NCI-H2107 treated with DMSO at 0.1 percent for 48 hours (cell line): ENCODE results near the gene MFAP1.
A peak's percentile ranks its signal among the peaks of the same experiment; 100 is the strongest.
"Not testable (repeated sequence)": the region's sequence is repeated elsewhere in the genome, so short reads cannot be mapped to it uniquely, and the experiment has no call there.

Experiments used
- DNase-seq: peaks from one replicate; lab custom pipeline; 2025; ENCODE audit not compliant: unreplicated experiment; lab: John Stamatoyannopoulos, UW

Gene MFAP1

DNA sequence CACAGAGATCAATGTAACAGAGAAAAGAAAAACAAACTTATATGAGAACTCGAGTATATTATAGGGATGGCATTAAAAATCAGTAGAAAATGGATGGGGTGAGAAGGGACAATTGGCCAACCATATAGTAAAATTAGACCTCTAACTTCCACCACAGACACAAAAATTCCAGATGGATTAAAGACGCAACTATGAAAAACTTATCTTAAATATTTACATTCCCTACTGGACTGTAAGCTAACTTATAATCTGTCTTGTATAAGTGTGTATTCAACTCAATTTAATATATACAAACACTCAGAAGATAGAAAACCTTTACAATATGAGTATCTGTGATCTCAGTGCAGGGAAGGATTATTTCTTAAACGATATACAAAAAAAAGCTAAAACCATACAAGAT is 3.0 kb downstream of the MFAP1 start:
- no peak for DNase-seq

DNA sequence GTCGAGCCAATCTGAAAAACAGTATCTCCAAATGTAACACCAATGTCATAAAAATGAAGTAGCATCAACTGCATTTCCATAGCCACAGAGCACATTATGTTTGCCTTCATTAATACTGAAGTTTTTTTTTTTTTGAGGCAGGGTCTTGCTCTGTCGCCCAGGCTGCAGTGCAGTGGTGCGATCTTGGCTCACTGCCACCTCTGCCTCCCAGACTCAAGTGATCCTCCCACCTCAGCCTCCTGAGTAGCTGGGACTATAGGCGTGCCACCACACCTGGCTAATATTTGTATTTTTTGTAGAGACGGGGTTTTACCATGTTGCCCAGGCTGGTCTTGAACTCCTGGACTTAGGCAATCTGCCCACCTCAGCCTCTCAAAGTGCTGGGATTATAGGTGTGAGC is 9.4 kb downstream of the MFAP1 start:
- not testable (repeated sequence) for DNase-seq

DNA sequence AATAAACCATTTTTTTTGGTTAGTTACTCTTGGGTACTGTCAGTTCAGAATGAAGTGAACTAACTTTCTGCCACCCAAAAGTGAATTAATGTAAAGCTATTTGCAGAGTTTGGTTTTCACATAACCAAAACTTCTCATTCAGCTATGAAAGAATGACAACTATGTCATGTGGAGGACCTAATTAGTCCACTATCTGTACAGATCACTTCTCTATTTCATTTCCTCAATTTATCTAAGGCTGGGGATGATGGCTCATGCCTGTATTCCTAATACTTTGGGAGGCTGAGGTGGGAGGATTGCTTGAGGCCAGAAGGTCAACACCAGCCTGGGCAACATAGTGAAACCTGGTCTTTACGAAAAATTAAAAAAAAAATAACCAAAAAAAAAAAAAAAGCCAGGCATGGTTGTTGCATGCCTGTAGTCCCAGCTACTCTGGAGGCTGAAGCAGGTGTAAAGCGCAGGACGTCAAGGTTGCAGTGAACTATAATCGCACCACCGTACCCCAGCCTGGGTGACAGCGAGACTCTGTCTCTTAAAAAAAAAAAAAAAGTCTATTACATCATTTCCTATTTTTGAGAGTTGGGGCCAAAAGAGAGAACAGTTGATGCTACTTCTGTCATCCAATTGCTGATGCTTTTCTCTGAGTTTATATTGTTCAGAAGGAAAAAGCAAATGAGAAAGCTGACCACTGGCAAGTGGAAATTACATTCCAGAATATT is 15.4 kb downstream of the MFAP1 start:
- DNase-seq = no peak

DNA sequence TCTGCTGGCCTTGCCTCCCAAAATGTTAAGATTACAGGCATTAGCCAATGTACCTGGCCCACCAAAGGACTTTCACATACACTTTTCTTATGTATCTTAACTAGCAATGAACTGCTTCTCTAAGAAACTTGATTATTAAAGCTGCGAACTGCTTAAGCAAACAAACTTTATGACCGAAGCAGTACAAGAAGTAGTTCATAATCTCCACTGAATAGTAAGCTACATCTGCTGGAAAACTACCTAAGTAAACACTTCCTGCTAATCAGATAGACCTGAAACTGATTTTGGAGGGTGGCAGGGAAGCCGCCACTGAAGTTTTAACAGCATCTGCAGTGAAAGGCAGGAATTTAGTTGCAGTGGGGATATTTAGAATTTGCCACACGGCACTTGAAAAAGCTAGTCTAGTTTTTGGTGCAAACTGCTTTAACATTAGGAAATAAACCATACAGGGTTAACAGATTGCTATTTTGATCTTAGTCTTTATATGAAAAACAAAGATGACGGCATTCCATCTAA is 16.0 kb downstream of the MFAP1 start:
- DNase-seq = no peak

DNA sequence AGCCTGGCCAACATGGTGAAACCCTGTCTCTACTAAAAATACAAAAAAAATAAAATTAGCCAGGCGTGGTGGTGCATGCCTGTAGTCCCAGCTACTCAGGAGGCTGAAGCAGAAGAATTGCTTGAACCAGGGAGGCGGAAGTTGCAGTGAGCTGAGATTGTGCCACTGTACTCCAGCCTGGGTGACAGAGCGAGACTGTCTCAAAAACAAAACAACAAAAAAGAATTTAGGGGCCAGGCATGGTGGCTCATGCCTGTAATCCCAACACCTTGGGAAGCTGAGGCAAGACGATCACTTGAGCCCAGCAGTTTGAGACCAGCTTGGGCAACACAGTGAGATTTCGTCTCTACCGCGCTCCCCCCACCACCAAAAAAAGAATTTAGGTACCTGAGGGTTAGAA is 21.8 kb downstream of the MFAP1 start:
- DNase-seq = not testable (repeated sequence)

DNA sequence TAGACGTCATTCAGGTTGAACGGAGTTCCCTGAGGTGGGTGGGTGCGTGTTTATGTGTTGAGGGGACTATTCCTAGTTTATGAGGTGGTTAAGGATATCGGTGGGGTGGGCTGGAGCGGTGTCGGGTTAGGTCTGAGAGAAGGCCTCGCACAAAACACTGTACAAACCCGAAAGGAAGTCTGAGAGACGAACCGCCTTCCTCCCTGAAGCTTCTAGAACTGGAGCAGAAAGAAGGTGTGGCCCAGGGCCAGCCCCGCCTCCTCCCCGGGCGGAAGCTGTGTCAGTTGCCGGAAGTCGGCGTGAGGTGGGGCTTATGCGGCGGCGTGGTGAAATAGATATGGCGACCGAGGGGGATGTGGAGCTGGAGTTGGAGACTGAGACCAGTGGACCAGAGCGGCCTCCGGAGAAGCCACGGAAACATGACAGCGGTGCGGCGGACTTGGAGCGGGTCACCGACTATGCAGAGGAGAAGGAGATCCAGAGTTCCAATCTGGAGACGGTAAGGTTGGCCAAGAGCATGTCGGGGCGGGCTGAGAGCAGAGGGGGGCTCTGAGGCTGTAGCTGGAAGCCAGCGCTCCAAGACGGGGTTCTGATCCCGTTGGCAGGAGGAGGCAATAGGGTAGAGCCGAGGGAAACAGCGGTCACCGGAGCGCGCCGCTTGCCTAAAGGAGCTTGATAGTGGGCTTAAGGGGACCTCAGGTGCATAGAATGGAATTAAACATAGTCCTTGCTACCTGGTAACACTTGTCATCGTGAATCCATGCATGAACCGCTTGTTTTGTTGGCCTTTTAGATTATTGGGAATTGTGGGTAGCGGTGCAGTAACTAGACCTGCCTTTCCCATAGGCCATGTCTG is 24.0 kb downstream of the MFAP1 start, which contains the start of gene HYPK:
Gene HYPK, plus strand, starts transcription at position 314 of the 856 bp plus-strand sequence. Its CDS starts 24 bp downstream, at position 338.
- DNase-seq = peak; percentile 36

DNA sequence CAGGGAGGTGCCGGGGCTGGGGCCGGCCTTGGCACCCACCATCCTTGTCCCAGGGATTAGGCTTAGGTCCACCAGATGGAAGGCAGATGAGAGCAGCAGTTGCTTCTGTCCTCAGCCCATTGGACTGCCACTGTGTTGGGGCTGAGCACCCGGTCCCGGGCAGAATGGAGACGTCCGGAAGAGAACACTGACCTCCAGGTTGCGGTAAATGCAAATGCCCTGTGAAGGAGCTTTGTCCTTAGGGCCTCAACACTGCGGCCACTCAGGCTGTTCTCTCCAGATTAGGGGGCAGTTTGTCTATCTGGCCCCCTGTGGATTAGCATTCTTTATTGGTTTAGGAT is 24.6 kb downstream of the MFAP1 start, which contains the start of gene SERINC4:
Gene SERINC4, minus strand, starts transcription at position 276 of the 341 bp plus-strand sequence. Its CDS starts 234 bp downstream, at position 42.
- no peak for DNase-seq

DNA sequence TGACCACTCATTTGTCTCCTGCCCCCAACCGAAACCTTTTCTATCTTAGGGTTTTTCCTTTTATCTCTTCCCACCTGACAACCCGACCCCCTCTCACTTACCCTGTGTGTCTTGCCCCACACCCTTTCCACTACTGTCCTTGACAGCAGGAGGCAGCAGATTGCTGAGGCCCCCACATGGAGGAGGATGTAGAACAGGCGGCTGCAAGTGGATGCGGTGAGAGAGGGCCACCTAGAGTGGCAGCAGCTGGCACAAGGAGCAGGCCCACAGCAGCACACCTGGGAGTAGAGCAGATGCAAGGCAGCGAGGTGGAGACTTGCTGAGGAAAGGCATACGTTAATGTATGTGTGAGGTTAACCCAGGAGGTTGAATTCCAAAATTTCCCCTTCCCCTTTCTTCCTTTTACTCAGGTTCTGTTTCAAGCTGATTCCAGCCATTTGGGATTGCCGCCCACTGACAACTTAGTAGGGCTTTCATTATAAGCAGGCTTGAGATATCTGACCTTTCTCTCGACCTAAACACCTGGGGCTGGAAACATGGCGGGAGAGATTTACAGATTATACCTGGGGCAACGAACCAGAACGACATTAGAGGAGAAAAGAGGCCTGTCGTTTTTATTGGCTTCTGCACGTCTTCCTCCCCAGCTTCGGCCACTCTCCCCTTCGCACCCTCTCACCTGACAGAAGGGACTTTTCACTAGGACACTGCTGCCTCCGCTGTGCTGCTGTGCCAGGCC is 25.1 kb downstream of the MFAP1 start:
- DNase-seq = peak; percentile 60

DNA sequence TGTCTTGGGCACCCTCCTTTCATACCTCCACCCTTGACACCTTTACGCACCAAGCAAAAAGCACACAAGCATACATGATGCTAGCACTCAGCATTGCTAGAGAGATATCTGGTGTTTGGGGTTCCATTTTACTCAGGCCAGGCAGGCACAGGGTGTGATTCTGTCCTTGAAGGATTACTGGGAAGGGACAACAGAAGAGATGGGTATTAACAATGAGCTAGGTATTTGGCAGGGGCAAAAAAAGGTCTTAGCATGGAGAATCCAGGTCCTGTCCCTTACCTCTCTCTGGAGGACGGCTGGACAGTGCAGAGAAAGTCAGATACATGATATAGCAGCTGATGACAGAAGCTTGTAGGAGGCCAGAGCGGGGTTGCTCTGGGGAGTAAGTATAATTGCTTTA is 27.9 kb downstream of the MFAP1 start:
- no peak for DNase-seq

DNA sequence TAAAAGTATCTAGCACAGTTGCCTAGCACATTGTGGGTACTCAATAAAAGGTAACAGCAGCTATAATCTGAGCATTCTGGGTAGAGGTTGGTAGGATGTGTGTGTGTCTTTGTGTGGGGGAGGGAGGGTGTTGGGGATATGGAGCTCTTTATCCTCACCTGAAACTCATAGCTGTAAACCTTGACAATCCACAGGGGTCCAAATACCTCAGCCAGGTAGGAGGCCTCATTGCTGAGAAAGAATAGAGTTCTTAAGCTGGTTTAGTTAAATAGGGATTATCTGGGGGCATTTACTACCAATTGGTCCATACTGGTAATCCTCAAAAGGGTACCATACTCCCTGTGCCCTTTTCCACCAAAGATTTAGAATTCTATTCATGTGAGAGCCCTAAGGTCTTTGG is 28.5 kb downstream of the MFAP1 start:
- no peak for DNase-seq

DNA sequence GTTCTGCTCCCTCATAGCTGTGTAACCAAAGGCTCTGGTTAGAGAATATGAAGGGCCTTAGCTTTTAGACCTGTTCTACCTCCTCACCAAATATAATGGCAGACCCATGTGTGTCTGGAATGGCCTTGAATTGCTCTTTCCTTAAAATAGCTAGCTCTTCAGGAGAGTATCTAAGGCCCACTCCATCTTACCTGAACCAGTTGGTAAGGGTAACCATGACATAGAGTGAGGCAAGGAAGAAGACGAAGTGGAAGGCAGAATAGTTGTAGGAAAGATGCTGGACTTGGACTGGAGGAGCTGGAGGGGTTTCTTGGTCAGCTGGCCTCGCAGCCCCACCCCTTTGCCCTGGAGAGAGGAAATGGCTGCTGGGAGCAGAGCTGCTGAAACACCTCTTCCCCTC is 29.3 kb downstream of the MFAP1 start:
- DNase-seq = no peak

DNA sequence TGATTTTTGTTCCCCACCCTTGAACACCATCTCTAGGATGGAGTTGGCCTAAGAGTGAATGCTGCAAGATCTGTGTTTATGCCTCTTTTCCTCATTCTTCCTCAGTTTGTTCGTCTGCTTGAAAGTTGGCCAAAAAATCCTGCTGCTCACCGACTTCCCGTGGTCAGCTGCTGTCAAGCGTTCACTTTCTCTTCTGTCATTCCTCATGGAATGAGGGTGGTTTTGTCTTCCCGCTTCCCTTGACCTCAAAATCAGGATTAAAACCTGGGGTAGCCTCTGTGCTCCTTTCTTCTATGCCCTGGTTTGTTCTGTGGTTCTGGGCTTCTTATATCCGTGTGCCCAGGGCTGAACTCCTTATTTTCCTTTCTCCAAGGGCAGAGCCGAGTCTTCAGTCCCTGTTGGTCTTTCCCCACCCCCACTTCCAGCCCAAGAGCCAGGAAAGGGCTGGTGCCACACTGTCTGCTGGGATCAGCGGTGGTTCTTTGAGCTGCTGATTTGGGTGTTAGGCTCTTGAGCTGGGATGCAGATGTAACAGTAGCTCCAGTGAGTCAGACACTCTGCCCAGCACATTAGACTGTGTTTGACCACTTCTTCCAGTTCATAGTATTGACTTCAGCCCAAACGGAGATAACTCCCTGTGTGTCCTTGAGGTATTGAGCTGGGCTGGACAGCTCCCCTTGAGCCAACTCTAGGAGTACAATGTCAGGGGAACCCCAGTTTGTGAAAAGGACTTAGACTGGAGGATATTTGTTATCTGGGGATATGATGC is 30.0 kb downstream of the MFAP1 start:
- DNase-seq = no peak

DNA sequence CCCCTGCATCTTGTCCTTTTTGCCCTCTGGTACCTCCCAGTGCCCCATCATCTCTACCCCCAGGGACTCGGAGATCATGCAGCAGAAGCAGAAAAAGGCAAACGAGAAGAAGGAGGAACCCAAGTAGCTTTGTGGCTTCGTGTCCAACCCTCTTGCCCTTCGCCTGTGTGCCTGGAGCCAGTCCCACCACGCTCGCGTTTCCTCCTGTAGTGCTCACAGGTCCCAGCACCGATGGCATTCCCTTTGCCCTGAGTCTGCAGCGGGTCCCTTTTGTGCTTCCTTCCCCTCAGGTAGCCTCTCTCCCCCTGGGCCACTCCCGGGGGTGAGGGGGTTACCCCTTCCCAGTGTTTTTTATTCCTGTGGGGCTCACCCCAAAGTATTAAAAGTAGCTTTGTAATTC is 30.8 kb downstream of the MFAP1 start:
- no peak for DNase-seq

DNA sequence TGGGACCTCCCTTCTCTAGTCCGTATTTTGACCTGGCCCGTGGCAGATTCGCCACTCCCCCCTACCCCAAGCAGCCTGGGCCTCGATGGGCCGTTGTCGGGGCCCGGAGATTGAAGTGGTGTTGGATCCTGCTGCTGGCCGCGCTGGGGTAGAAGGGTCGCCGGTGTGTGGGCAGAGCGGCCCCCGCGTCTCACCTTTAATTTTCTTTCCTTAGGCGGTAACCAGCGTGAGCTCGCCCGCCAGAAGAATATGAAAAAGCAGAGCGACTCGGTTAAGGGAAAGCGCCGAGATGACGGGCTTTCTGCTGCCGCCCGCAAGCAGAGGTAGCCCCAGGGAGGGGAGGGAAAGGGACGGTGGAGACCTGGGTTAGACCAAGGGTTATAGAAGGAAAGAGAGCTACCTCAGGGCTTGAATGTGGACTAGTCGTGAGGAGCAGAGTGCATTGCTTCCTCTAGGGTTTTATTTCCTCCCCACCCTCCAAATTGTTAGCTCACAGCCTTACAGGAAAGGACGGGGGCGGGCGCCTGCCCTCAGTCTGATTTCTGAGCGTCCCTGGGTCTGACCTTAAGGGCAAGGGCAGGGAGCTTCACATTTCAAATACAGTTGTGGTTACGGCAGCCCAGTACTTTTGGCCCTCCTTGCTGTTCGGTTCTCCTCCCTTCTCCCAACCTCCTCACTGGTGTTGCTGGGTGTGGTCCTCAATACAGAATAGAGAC is 31.6 kb downstream of the MFAP1 start:
- no peak for DNase-seq

DNA sequence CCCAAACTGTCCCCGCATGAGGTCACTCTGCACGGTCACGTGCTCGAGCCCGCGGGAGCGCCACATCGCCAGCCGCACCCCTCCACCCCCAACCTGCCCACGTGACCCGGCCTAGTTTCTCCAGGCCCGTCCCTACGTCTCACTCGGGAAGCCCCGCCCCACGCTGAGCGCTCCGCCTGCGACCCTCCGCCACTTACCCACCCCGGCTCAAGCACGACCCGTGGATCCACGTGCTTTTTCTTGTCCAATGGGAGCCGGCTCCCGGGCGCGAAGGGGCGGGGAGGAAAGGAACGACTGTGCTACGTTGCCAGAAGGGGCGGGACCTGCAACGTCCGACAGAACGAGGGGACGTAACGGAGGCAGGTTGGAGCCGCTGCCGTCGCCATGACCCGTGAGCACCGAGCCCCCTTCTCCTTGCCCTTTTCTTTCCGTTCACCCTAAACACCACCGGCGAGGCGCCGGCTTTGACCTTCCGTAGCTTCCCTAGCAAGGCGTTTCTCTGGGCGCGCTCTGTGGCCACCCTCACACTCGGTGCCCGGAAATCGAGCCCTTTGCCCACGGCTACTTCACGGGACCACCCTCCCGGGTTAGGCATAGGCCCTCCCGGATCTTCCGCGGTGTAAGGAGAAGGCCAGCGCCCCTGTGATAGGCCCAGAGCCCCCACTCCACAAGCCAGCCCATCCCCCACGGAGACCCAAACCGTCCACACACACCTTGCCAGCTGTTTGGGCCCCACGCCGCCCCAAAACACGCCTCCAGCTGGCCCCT is 32.3 kb downstream of the MFAP1 start, which contains the start of gene SERF2:
Gene SERF2, plus strand, starts transcription at position 328 of the 768 bp plus-strand sequence. Its CDS starts 57 bp downstream, at position 385.
- DNase-seq = peak; percentile 85

DNA sequence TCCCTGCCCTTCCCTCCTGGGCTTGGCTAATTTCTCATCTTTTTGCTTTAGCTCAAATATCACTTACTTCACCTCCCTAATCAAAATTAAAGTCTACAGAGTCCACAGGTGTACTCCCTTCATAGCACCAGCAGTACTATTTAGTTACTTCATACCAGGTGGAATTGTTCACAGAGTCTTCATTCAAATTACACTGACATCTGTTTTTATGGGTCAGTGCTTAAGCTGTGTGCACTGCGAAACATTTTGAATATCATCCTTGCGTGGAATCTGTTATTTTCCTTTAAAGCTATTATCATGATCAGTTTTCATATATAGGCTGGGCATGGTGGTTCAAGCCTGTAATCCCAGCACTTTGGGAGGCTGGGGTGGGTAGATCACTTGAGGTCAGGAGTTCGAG is 35.1 kb downstream of the MFAP1 start:
- DNase-seq = no peak

DNA sequence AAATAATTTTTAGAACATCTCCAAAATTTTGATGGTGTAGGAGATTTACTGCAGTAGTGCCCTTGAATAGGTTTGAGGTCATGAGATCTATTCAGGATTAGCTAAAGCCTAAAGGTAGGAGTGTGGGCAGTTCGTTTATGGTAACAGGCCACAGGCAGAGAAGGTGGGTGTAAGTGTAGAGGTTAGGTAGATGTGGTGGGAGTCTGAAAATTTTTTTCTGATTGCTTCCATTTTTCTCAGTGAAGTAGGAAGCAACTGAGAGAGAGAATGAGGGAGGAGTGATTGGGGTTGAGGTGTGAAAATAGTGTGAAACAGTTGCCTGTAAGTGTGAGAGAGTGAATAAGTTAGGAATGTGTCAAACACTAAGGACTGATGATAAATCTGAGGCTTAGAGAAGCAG is 45.5 kb downstream of the MFAP1 start:
- DNase-seq = no peak

DNA sequence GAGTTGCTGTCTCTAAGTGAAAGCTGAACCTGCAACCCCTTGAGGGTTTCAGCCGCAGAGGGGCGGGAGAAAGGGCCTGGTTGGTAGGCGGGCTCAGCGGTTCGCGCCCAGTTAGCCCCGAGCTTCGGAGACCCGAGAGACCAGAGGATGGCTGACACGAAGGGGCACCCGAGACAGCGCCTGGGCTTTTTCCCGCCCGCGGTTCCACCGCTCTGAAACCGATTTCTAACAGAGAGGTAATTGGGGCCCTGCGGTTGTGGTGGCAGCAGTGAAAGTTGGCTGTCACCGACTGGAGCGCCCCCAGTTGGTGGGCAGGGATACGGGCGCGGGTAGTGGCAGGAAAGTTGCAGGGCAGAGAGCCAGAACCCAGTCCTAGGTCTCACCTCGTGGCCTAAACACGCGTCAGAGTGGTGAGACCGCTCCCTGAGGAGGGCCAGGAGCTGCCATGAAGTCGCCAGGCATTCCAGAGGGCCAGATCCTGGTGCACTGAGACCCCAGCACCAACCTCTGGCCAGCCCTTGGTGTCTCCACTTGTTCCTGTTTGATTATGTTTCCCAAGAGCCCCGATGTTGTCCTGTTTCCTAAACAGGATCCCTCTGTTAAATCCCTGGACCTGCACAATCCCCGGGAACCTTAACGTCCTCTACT is 47.1 kb downstream of the MFAP1 start:
- peak; percentile 72 for DNase-seq
